IPS DF 4.7 (cell line): ENCODE data around the gene TMED7.
"Not testable (repeated sequence)": the region's sequence is repeated elsewhere in the genome, so short reads cannot be mapped to it uniquely, and the experiment has no call there.

Source experiments
- DNase-seq: peaks from one replicate; pipeline ENCODE4 v3.0.0-alpha.2; 2013; ENCODE audit warnings: low spot score; ENCODE audit errors: extremely low read depth

TMED7 gene

GRCh38 chr5:115625579-115626444 is at the start of gene TMED7:
TMED7 (minus strand) TSS chr5:115626036; CDS start chr5:115625792, 244 bp downstream.
- DNase-seq = peak; percentile 64

- DNase-seq = not testable (repeated sequence)
Measured at GRCh38 chr5:115674782-115675181, 48.9 kb upstream of the TMED7 start.

GRCh38 chr5:115673596-115673995 is 47.8 kb upstream of the TMED7 start:
- DNase-seq = no peak

GRCh38 chr5:115671939-115672338 is 46.1 kb upstream of the TMED7 start:
- DNase-seq = no peak

- no peak for DNase-seq
Measured at GRCh38 chr5:115666023-115666422, 40.2 kb upstream of the TMED7 start.

- no peak for DNase-seq
Measured at GRCh38 chr5:115661563-115661962, 35.7 kb upstream of the TMED7 start.

- DNase-seq = no peak
Measured at GRCh38 chr5:115661101-115661500, 35.3 kb upstream of the TMED7 start.

GRCh38 chr5:115657881-115658233 is 32.0 kb upstream of the TMED7 start:
- DNase-seq = no peak

- DNase-seq = no peak
Measured at GRCh38 chr5:115657125-115657880, 31.5 kb upstream of the TMED7 start.

- DNase-seq = no peak
Measured at GRCh38 chr5:115656404-115656803, 30.6 kb upstream of the TMED7 start.

GRCh38 chr5:115655994-115656393 is 30.2 kb upstream of the TMED7 start:
- no peak for DNase-seq

- DNase-seq = no peak
Measured at GRCh38 chr5:115649541-115649940, 23.7 kb upstream of the TMED7 start.

- DNase-seq = no peak
Measured at GRCh38 chr5:115648056-115648455, 22.2 kb upstream of the TMED7 start.

GRCh38 chr5:115645386-115645785 is 19.6 kb upstream of the TMED7 start:
- not testable (repeated sequence) for DNase-seq

GRCh38 chr5:115644046-115644445 is 18.2 kb upstream of the TMED7 start:
- DNase-seq = no peak

- no peak for DNase-seq
Measured at GRCh38 chr5:115641948-115642347, 16.1 kb upstream of the TMED7 start.

- DNase-seq = no peak
Measured at GRCh38 chr5:115640274-115640673, 14.4 kb upstream of the TMED7 start.

GRCh38 chr5:115639377-115639776 is 13.5 kb upstream of the TMED7 start:
- no peak for DNase-seq

GRCh38 chr5:115637507-115637906 is 11.7 kb upstream of the TMED7 start:
- no peak for DNase-seq

GRCh38 chr5:115636008-115636407 is 10.2 kb upstream of the TMED7 start:
- no peak for DNase-seq

GRCh38 chr5:115634343-115635132 is 8.7 kb upstream of the TMED7 start:
- peak; percentile 85 for DNase-seq

GRCh38 chr5:115629903-115630302 is 4.1 kb upstream of the TMED7 start:
- DNase-seq = no peak
